ENCODE data around the gene ZBTB40.

DNA sequence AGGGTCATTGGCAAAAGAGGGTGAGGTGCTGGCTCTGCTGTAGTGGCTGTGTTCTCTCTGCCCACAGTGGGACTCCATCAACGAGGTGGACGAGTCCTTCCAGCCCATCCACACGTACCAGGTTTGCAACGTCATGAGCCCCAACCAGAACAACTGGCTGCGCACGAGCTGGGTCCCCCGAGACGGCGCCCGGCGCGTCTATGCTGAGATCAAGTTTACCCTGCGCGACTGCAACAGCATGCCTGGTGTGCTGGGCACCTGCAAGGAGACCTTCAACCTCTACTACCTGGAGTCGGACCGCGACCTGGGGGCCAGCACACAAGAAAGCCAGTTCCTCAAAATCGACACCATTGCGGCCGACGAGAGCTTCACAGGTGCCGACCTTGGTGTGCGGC is 124.5 kb downstream of the ZBTB40 start:
- TF ChIP-seq, protein P1, sequence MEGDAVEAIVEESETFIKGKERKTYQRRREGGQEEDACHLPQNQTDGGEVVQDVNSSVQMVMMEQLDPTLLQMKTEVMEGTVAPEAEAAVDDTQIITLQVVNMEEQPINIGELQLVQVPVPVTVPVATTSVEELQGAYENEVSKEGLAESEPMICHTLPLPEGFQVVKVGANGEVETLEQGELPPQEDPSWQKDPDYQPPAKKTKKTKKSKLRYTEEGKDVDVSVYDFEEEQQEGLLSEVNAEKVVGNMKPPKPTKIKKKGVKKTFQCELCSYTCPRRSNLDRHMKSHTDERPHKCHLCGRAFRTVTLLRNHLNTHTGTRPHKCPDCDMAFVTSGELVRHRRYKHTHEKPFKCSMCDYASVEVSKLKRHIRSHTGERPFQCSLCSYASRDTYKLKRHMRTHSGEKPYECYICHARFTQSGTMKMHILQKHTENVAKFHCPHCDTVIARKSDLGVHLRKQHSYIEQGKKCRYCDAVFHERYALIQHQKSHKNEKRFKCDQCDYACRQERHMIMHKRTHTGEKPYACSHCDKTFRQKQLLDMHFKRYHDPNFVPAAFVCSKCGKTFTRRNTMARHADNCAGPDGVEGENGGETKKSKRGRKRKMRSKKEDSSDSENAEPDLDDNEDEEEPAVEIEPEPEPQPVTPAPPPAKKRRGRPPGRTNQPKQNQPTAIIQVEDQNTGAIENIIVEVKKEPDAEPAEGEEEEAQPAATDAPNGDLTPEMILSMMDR (IDR thresholded peaks at IDR 0.05; ENCODE audit: low read length): no peak
- no peak for TF ChIP-seq EZH2 (IDR thresholded peaks at IDR 0.05; ENCODE audit: borderline replicate concordance, low read length)

Data from OCI-LY1 (cell line).